A673 (cell line): ENCODE measurements around the gene RRP7A. TPM values are rescaled to one million over a fixed set of nuclear protein-coding genes. Genes with fewer than 3 reads are reported as not detected.
"Not testable (repeated sequence)": the region's sequence is repeated elsewhere in the genome, so short reads cannot be mapped to it uniquely, and the experiment has no call there.

ENCODE experiments used
- BruUV-seq: library from RNA; stranded (reverse); fragments of 400-500 nt; replicated peaks from 2 replicates; lab custom pipeline; 2021; lab: Mats Ljungman, UMichigan
- CTCF ChIA-PET: fragments of 300-600 bp; sonication (Branson Sonifier 250); formaldehyde crosslinking; loops from one replicate; lab custom pipeline; 2022; ENCODE audit warnings: antibody characterized with exemption; lab: Charles Lee
- POLR2A ChIA-PET: fragments of 300-600 bp; sonication (Branson Sonifier 250); formaldehyde crosslinking; loops from one replicate; lab custom pipeline; 2022; ENCODE audit warnings: antibody characterized with exemption; ENCODE audit not compliant: low non-redundant PET; lab: Charles Lee
- DNase-seq: peaks from one replicate; pipeline ENCODE4 v3.0.0-alpha.2; 2015; ENCODE audit warnings: low spot score
- H3K27ac ChIP-seq: fragments of 200-600 bp; sonication (generic); 2 replicates; pipeline ENCODE4 v1.5.1; 2016; ENCODE audit warnings: mixed run types, low read depth, mild to moderate bottlenecking, mixed read lengths, antibody characterized with exemption, low read length; ENCODE audit not compliant: poor library complexity, severe bottlenecking
- H3K27me3 ChIP-seq: fragments of 200-600 bp; sonication (generic); replicated peaks from 2 replicates; pipeline ENCODE4 v1.6.1; 2017; ENCODE audit warnings: mixed run types, low read depth, mild to moderate bottlenecking, mixed read lengths, antibody characterized with exemption, low read length; ENCODE audit not compliant: insufficient read depth, poor library complexity
- H3K36me3 ChIP-seq: fragments of 200-600 bp; sonication (generic); 2 replicates; pipeline ENCODE4 v1.6.1; 2016; ENCODE audit warnings: mixed run types, mild to moderate bottlenecking, mixed read lengths, antibody characterized with exemption, low read length; ENCODE audit not compliant: insufficient read depth, poor library complexity, severe bottlenecking
- H3K4me1 ChIP-seq: fragments of 200-600 bp; sonication (generic); 2 replicates; pipeline ENCODE4 v1.6.1; 2017; ENCODE audit warnings: mixed run types, mild to moderate bottlenecking, mixed read lengths, antibody characterized with exemption, low read length; ENCODE audit not compliant: insufficient read depth, poor library complexity, severe bottlenecking
- H3K4me3 ChIP-seq: fragments of 200-600 bp; sonication (generic); 2 replicates; pipeline ENCODE4 v1.5.1; 2016; ENCODE audit warnings: low read depth, mixed run types, mild to moderate bottlenecking, mixed read lengths, low read length; ENCODE audit not compliant: poor library complexity, severe bottlenecking
- H3K9me3 ChIP-seq: fragments of 200-600 bp; sonication (generic); 2 replicates; pipeline ENCODE4 v1.6.1; 2016; ENCODE audit warnings: mixed run types, low read depth, mild to moderate bottlenecking, mixed read lengths, antibody characterized with exemption, low read length; ENCODE audit not compliant: poor library complexity, severe bottlenecking
- CTCF ChIP-seq: fragments of 300-800, 200-600 bp; sonication (generic); conservative IDR thresholded peaks from 2 replicates; pipeline ENCODE4 v1.5.1; 2017; ENCODE audit warnings: low read depth, mild to moderate bottlenecking, antibody characterized with exemption, low read length, moderate library complexity, mixed read lengths
- EZH2 ChIP-seq: fragments of 200-600 bp; sonication (generic); IDR thresholded peaks from 2 replicates; pipeline ENCODE4 v1.6.1; 2017; ENCODE audit warnings: borderline replicate concordance, low read depth, mild to moderate bottlenecking, mixed read lengths, antibody characterized with exemption, low read length; ENCODE audit not compliant: poor library complexity, severe bottlenecking
- intact Hi-C: fragments of 100-400 bp; cut with micrococcal nuclease; formaldehyde crosslinking; loops from one replicate; pipeline ENCODE4 v1.10.0; 2022; ENCODE audit not compliant: unreplicated experiment
- total RNA-seq: library from RNA; stranded (reverse); gene quantifications from 2 replicates; pipeline ENCODE4 v1.2.3, GENCODE V29; 2021

Gene RRP7A
- total RNA-seq, 1 experiment from 2014 or later, result 68.5 TPM

GRCh38 chr22:42500836-42501179 lies 18.8 kb downstream of the RRP7A start:
- peak overlapping the region; percentile 31 for H3K4me3 ChIP-seq
- no peak for DNase-seq
- TF ChIP-seq CTCF (no peak), EZH2 (no peak)
- H3K36me3 ChIP-seq, result no peaks in the 10 kb centered on the region
- H3K27ac ChIP-seq, result no peak overlapping the region
- ChIA-PET POLR2A (no interaction called here), CTCF (no interaction called here)
- H3K9me3 ChIP-seq, result no peaks in the 10 kb centered on the region
- BruUV-seq, result no TSS peak
- intact Hi-C loops, result no loop called here
- H3K4me1 ChIP-seq, result peaks cover 3% of the 10 kb centered on the region
- H3K27me3 ChIP-seq, result no peaks in the 10 kb centered on the region

- TF ChIP-seq CTCF (no peak), EZH2 (no peak)
- intact Hi-C loops, result no loop called here
- Histone ChIP-seq H3K36me3 (no peaks in the 10 kb centered on the region), H3K27me3 (no peaks in the 10 kb centered on the region), H3K9me3 (no peaks in the 10 kb centered on the region), H3K4me3 (peak overlapping the region; percentile 31), H3K4me1 (peaks cover 3% of the 10 kb centered on the region), H3K27ac (no peak overlapping the region)
- ChIA-PET POLR2A (no interaction called here), CTCF (no interaction called here)
- peak; percentile 81 for DNase-seq
- BruUV-seq, result no TSS peak
These were observed 19.3 kb downstream of the RRP7A start for GRCh38 chr22:42500161-42500835.

GRCh38 chr22:42499773-42500160 lies 19.8 kb downstream of the RRP7A start:
- CTCF ChIA-PET, result not testable (repeated sequence)

GRCh38 chr22:42495533-42496141 lies 24.0 kb downstream of the RRP7A start:
- H3K27ac ChIP-seq, H3K4me3 ChIP-seq, CTCF ChIA-PET, BruUV-seq, H3K4me1 ChIP-seq, H3K9me3 ChIP-seq, H3K36me3 ChIP-seq, POLR2A ChIA-PET, intact Hi-C loops, DNase-seq, H3K27me3 ChIP-seq: not testable (repeated sequence)

More at GRCh38 chr22:42499773-42500160, 19.8 kb downstream of the RRP7A start:
- DNase-seq, H3K9me3 ChIP-seq, H3K27ac ChIP-seq, H3K4me1 ChIP-seq, POLR2A ChIA-PET, BruUV-seq, H3K36me3 ChIP-seq, intact Hi-C loops, H3K4me3 ChIP-seq, H3K27me3 ChIP-seq: not testable (repeated sequence)
